Muscle layer of duodenum (tissue), 2 donors: ENCODE results near the gene TOR4A.

Experiments used
- H3K27ac ChIP-seq: one replicate; pipeline ENCODE4 v1.7.0; 2013; ENCODE audit warnings: mild to moderate bottlenecking, low read length
- H3K27me3 ChIP-seq: one replicate; pipeline ENCODE4 v1.7.0; 2013; ENCODE audit warnings: low read depth, mild to moderate bottlenecking, control low read depth, low read length
- H3K36me3 ChIP-seq, 2 donors: one replicate each; pipeline ENCODE4 v1.7.0; 2013; ENCODE audit warnings: low read length in 2 of 2, control low read depth in 1 of 2, mild to moderate bottlenecking in 1 of 2; ENCODE audit not compliant: insufficient read depth in 2 of 2, control insufficient read depth in 1 of 2
- H3K4me1 ChIP-seq, 2 donors: one replicate each; pipeline ENCODE4 v1.7.0; 2013; ENCODE audit warnings: low read length in 2 of 2, mild to moderate bottlenecking in 2 of 2, control low read depth in 1 of 2, moderate library complexity in 1 of 2; ENCODE audit not compliant: insufficient read depth in 2 of 2, control insufficient read depth in 1 of 2
- H3K4me3 ChIP-seq, 2 donors: one replicate each; pipeline ENCODE4 v1.7.0; 2013; ENCODE audit warnings: low read length in 2 of 2, low read depth in 1 of 2, mild to moderate bottlenecking in 1 of 2
- H3K9me3 ChIP-seq, 2 donors: one replicate each; pipeline ENCODE4 v1.7.0; 2013; ENCODE audit warnings: low read length in 2 of 2, control low read depth in 1 of 2, mild to moderate bottlenecking in 1 of 2; ENCODE audit not compliant: control insufficient read depth in 1 of 2
- donor health status: healthy.

Gene TOR4A

GRCh38 chr9:137278061-137278701, 655 bp downstream of the TOR4A start:
- H3K36me3 ChIP-seq = peaks cover 0 to 12% of the 10 kb centered on the region in 2 donors
- H3K9me3 ChIP-seq = no peaks in the 10 kb centered on the region
- H3K27ac ChIP-seq = peak overlapping the region; percentile 72
- peak overlapping the region; percentile 50 to 64 for H3K4me3 ChIP-seq
- H3K4me1 ChIP-seq = peaks cover 8 to 26% of the 10 kb centered on the region in 2 donors
- H3K27me3 ChIP-seq = no peaks in the 10 kb centered on the region

DNA sequence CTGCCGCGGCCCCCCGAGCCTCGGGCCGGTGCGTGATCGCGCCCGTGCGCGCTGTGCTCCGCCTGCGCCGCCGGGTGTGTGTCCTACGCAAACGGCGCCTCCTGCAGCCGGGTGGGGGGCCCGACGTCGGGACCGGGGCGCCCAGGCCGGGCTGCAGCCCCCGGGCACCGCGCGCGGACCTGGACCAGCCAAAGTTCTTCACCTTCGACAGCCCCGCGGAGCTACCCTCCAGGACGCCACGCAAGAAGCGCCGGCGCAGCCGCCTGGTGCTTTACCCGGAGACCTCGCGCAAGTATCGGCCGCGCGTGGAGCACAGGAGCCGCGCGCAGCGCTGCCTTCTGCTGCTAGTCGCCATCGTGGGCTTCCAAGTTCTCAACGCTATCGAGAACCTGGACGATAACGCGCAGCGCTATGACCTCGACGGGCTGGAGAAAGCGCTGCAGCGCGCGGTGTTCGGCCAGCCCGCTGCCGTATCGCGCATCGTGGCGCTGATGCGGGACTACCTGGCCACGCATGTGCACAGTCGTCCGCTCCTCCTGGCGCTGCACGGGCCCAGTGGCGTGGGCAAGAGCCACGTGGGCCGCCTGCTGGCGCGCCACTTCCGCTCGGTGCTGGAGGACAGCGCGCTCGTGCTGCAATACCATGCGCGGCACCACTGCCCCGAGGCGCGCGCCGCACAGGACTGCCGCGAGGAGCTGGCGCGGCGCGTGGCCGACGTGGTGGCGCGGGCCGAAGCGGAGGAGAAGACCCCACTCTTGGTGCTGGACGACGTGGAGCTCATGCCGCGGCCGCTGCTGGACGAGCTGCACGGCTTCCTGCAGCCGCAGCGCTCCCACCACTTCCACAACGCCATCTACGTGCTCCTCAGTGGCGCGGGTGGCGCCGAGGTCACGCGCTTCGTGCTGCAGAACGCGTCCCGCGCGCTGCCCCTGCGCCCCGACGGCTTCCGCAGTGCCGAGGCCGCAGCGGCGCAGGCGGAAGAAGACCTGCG, 1.5 kb downstream of the TOR4A start:
- Histone ChIP-seq H3K36me3 (peaks cover 0 to 5% of the 10 kb centered on the region in 2 donors), H3K4me1 (peaks cover 8 to 26% of the 10 kb centered on the region in 2 donors), H3K27me3 (no peaks in the 10 kb centered on the region), H3K4me3 (peak overlapping the region in 1 of 2 donors; percentile 64), H3K27ac (no peak overlapping the region), H3K9me3 (no peaks in the 10 kb centered on the region)

GRCh38 chr9:137279741-137280473, 2.4 kb downstream of the TOR4A start:
- H3K27me3 ChIP-seq = no peaks in the 10 kb centered on the region

GRCh38 chr9:137280474-137281344, 3.2 kb downstream of the TOR4A start:
- no peak overlapping the region for H3K4me3 ChIP-seq
- H3K9me3 ChIP-seq = no peaks in the 10 kb centered on the region
- no peaks in the 10 kb centered on the region for H3K36me3 ChIP-seq
- no peak overlapping the region for H3K27ac ChIP-seq
- no peaks in the 10 kb centered on the region for H3K27me3 ChIP-seq
- peaks cover 8 to 24% of the 10 kb centered on the region in 2 donors for H3K4me1 ChIP-seq

More at GRCh38 chr9:137279741-137280473, 2.4 kb downstream of the TOR4A start:
- peaks cover 8 to 26% of the 10 kb centered on the region in 2 donors for H3K4me1 ChIP-seq
- H3K9me3 ChIP-seq = no peaks in the 10 kb centered on the region
- H3K27ac ChIP-seq = no peak overlapping the region
- H3K36me3 ChIP-seq = no peaks in the 10 kb centered on the region
- H3K4me3 ChIP-seq = no peak overlapping the region

DNA sequence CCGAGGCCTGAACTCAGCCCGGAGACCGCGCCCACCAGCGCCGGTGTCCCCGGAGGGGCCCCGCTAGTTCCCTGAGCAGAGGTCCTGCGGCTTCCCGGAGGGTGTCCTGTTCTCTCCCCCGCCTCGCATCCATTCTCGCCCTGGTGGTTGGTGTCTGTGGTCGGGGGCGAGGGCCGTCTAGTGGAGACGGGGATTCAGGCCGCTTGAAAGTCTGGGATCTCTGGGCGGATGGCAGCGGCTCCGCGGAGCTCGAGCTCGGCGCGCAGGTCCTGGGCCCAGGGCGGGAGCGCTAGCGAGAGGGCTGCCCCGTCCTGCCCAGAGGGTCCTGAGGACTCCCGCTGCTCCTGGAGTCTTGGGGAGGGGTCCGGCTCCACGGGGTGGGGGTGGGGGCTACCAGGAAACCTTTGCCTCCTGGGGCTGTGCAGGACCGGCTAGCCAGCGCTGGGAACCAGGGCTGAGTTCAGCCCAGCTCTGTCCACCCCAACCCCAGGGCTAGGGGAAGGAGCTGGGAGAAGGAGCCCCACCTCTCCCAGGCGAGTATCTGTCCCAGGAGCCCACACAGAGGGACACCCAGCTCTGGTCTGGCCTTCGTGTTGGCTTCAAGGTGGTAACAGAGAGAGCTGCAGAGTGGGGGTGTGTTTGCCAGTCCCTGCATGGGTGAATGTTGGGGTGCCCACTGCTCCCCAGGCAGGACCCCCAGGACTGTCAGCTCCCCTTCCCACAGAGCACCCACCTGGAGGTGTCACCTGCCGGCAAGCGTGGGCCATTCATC, 4.0 kb downstream of the TOR4A start:
- H3K36me3 ChIP-seq = no peaks in the 10 kb centered on the region
- no peaks in the 10 kb centered on the region for H3K9me3 ChIP-seq
- no peak overlapping the region for H3K4me3 ChIP-seq
- no peaks in the 10 kb centered on the region for H3K27me3 ChIP-seq
- H3K27ac ChIP-seq = no peak overlapping the region
- H3K4me1 ChIP-seq = peaks cover 2 to 16% of the 10 kb centered on the region in 2 donors

GRCh38 chr9:137286975-137287383, 9.5 kb downstream of the TOR4A start:
- no peaks in the 10 kb centered on the region for H3K4me1 ChIP-seq
- H3K36me3 ChIP-seq = no peaks in the 10 kb centered on the region
- H3K27ac ChIP-seq = no peak overlapping the region
- no peaks in the 10 kb centered on the region for H3K9me3 ChIP-seq
- no peaks in the 10 kb centered on the region for H3K27me3 ChIP-seq
- no peak overlapping the region for H3K4me3 ChIP-seq

DNA sequence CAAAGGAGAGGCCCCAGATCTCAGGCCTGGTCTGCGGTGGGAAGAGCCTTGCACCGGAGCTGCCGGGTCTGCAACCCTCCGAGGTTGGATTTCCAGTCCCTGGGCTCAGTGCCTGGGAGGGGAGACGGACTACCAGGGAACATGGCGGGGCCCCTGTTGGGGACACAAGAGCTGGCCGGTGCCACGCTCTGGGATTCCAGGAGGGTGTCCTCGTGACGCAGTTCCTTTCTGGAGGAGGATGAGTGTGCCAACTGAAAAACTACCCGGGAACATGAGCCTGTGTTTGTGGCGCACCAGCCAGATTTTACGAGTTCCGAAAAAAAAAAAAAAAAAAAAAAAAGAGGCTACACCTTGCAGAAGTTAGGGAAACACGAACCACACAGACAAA, 15.6 kb downstream of the TOR4A start:
- Histone ChIP-seq H3K36me3 (no peaks in the 10 kb centered on the region), H3K4me3 (no peak overlapping the region), H3K27me3 (peaks cover 22% of the 10 kb centered on the region), H3K9me3 (no peaks in the 10 kb centered on the region), H3K4me1 (peaks cover 0 to 16% of the 10 kb centered on the region in 2 donors), H3K27ac (peak overlapping the region; percentile 28)

- no peak overlapping the region for H3K4me3 ChIP-seq
- H3K27me3 ChIP-seq = peaks cover 26% of the 10 kb centered on the region
- no peaks in the 10 kb centered on the region for H3K36me3 ChIP-seq
- H3K9me3 ChIP-seq = no peaks in the 10 kb centered on the region
- H3K27ac ChIP-seq = peak overlapping the region; percentile 58
- peaks cover 0 to 16% of the 10 kb centered on the region in 2 donors for H3K4me1 ChIP-seq
Measured at GRCh38 chr9:137293482-137294090, 16.1 kb downstream of the TOR4A start.

- Histone ChIP-seq H3K36me3 (no peaks in the 10 kb centered on the region), H3K27ac (peak overlapping the region; percentile 58), H3K27me3 (peaks cover 32% of the 10 kb centered on the region), H3K4me1 (peaks cover 0 to 16% of the 10 kb centered on the region in 2 donors), H3K9me3 (no peaks in the 10 kb centered on the region), H3K4me3 (peak overlapping the region in 1 of 2 donors; percentile 16)
Measured at GRCh38 chr9:137294091-137294680, 16.7 kb downstream of the TOR4A start.
